OCI-LY7 (cell line): ENCODE results near the gene PSD4. TPM values are rescaled to one million over a fixed set of nuclear protein-coding genes. Genes with fewer than 3 reads are reported as not detected.

Source experiments
- BruUV-seq: library from RNA; stranded (reverse); fragments of 400-500 nt; replicated peaks from 2 replicates; lab custom pipeline; 2021; lab: Mats Ljungman, UMichigan
- CTCF ChIA-PET: fragments of 300-600 bp; sonication (Branson Sonifier 250); formaldehyde crosslinking; loops from one replicate; lab custom pipeline; 2022; ENCODE audit warnings: antibody characterized with exemption; ENCODE audit not compliant: unreplicated experiment; lab: Charles Lee
- POLR2A ChIA-PET: fragments of 300-600 bp; sonication (Branson Sonifier 250); formaldehyde crosslinking; loops from one replicate; lab custom pipeline; 2022; ENCODE audit warnings: antibody characterized with exemption; lab: Charles Lee
- DNase-seq: peaks from one replicate; pipeline ENCODE4 v3.0.0-alpha.2; 2015; ENCODE audit warnings: low spot score
- H2AFZ ChIP-seq: fragments of 200-600 bp; sonication (generic), shearing (Covaris generic); 2 replicates; pipeline ENCODE4 v1.6.1; 2014; ENCODE audit warnings: mild to moderate bottlenecking, antibody characterized with exemption, low read length, moderate library complexity
- H3K27ac ChIP-seq: fragments of 200-600 bp; sonication (generic); 2 replicates; pipeline ENCODE4 v1.5.1; 2014; ENCODE audit warnings: mixed run types, low read depth, mild to moderate bottlenecking, moderate library complexity, low read length, inconsistent platforms; ENCODE audit not compliant: poor library complexity, severe bottlenecking
- H3K36me3 ChIP-seq: fragments of 200-600 bp; sonication (generic); 2 replicates; pipeline ENCODE4 v1.6.1; 2014; ENCODE audit warnings: mild to moderate bottlenecking, antibody characterized with exemption, low read length, moderate library complexity, mixed read lengths; ENCODE audit not compliant: insufficient read depth
- H3K4me1 ChIP-seq: fragments of 200-600 bp; sonication (generic); 2 replicates; pipeline ENCODE4 v1.5.1; 2014; ENCODE audit warnings: mild to moderate bottlenecking, low read length; ENCODE audit not compliant: insufficient read depth, poor library complexity, severe bottlenecking
- H3K4me2 ChIP-seq: fragments of 200-600 bp; sonication (generic); 2 replicates; pipeline ENCODE4 v1.6.1; 2014; ENCODE audit warnings: mild to moderate bottlenecking, low read length
- H3K4me3 ChIP-seq: fragments of 200-600 bp; sonication (generic); 2 replicates; pipeline ENCODE4 v1.5.1; 2014; ENCODE audit warnings: mild to moderate bottlenecking, low read depth, low read length; ENCODE audit not compliant: poor library complexity, severe bottlenecking
- H3K79me2 ChIP-seq: fragments of 200-600 bp; sonication (generic); 2 replicates; pipeline ENCODE4 v1.6.1; 2016; ENCODE audit warnings: low read depth, mild to moderate bottlenecking, low read length, moderate library complexity, mixed read lengths; ENCODE audit not compliant: insufficient read depth
- H3K9me2 ChIP-seq: fragments of 200-600 bp; sonication (generic); 2 replicates; pipeline ENCODE4 v1.6.1; 2016; ENCODE audit warnings: mild to moderate bottlenecking, low read length, mixed read lengths; ENCODE audit not compliant: insufficient read depth
- H3K9me3 ChIP-seq: fragments of 200-600 bp; sonication (generic); 2 replicates; pipeline ENCODE4 v1.6.1; 2014; ENCODE audit warnings: mild to moderate bottlenecking, mixed run types, low read length, mixed read lengths
- H4K20me1 ChIP-seq: fragments of 200-600 bp; sonication (generic); 2 replicates; pipeline ENCODE4 v1.6.1; 2014; ENCODE audit warnings: mild to moderate bottlenecking, antibody characterized with exemption, low read length, moderate library complexity, mixed read lengths; ENCODE audit not compliant: insufficient read depth
- CTCF ChIP-seq: fragments of 200-600 bp; sonication (generic); conservative IDR thresholded peaks from 2 replicates; pipeline ENCODE4 v1.5.1; 2014; ENCODE audit warnings: mild to moderate bottlenecking, antibody characterized with exemption, low read length, moderate library complexity, mixed read lengths
- EZH2phosphoT487 ChIP-seq: fragments of 200-600 bp; sonication (generic); IDR thresholded peaks from 2 replicates; pipeline ENCODE4 v1.6.1; 2018; ENCODE audit warnings: low read depth, borderline replicate concordance, mild to moderate bottlenecking, mixed run types, antibody characterized with exemption, low read length, moderate library complexity, mixed read lengths
- intact Hi-C: fragments of 100-400 bp; cut with micrococcal nuclease; formaldehyde crosslinking; loops from one replicate; pipeline ENCODE4 v1.10.0; 2022; ENCODE audit not compliant: unreplicated experiment
- total RNA-seq, 2 experiments: library from RNA; depleted of rRNA in 1 of 2; stranded (reverse); fragments of >200 nt in 1 of 2; shearing (Covaris generic) in 1 of 2; gene quantifications; 2 replicates each; pipeline ENCODE4 v1.2.3, GENCODE V29; 2014 to 2022

PSD4 gene
- total RNA-seq, 2 experiments from 2014 or later: 99.6 to 100 TPM

- Histone ChIP-seq H3K4me2 (no peak overlapping the region), H3K9me3 (no peaks in the 10 kb centered on the region)
- CTCF ChIA-PET: no interaction called here
Observed at GRCh38 chr2:113124984-113125855, 48.6 kb upstream of the PSD4 start.

GRCh38 chr2:113126845-113127645, 46.7 kb upstream of the PSD4 start, which contains the start of gene IL1RN:
IL1RN (plus strand) TSS chr2:113127598; CDS start chr2:113127625, 27 bp downstream.
- no peak within 1 kb of the TSS for H3K27ac ChIP-seq

More at GRCh38 chr2:113124984-113125855, 48.6 kb upstream of the PSD4 start:
- no peaks in the 10 kb centered on the region for H4K20me1 ChIP-seq
- no peak overlapping the region for H3K27ac ChIP-seq
- DNase-seq: no peak
- no peaks in the 10 kb centered on the region for H3K79me2 ChIP-seq
- no peak overlapping the region for H2AFZ ChIP-seq
- no peak overlapping the region for H3K4me3 ChIP-seq
- no peaks in the 10 kb centered on the region for H3K36me3 ChIP-seq
- TF ChIP-seq CTCF (no peak), EZH2phosphoT487 (no peak)
- H3K9me2 ChIP-seq: no peaks in the 10 kb centered on the region
- peaks cover 6% of the 10 kb centered on the region for H3K4me1 ChIP-seq
- POLR2A ChIA-PET: no interaction called here
- BruUV-seq: no TSS peak
- intact Hi-C loops: no loop called here

More at GRCh38 chr2:113126845-113127645, 46.7 kb upstream of the PSD4 start, which contains the start of gene IL1RN:
- Histone ChIP-seq H3K9me3 (no peaks in the 10 kb centered on the region), H3K36me3 (no peaks in the 10 kb centered on the region), H3K4me3 (no peak within 1 kb of the TSS), H3K4me1 (peaks cover 6% of the 10 kb centered on the region), H4K20me1 (no peaks in the 10 kb centered on the region), H3K4me2 (no peak within 1 kb of the TSS), H3K79me2 (no peaks in the 10 kb centered on the region), H3K9me2 (no peaks in the 10 kb centered on the region), H2AFZ (peak within 1 kb of the TSS; percentile 63)
- POLR2A ChIA-PET: interaction anchor here (0.9 kb wide), 1 partner anchor 116 kb away, joined by 3 read pairs; no protein-coding TSS in a partner anchor
- CTCF ChIA-PET: no interaction called here
- no peak for DNase-seq
- intact Hi-C loops: no loop called here
- TF ChIP-seq CTCF: no peak
- no peak for TF ChIP-seq EZH2phosphoT487
- no TSS peak for BruUV-seq
